NCI-H82 treated with DMSO at 0.1 percent for 48 hours (cell line): ENCODE data around the gene SLC5A1.

ENCODE experiments used
- DNase-seq: peaks from one replicate; lab custom pipeline; 2025; ENCODE audit not compliant: unreplicated experiment; lab: John Stamatoyannopoulos, UW

SLC5A1 gene

DNA sequence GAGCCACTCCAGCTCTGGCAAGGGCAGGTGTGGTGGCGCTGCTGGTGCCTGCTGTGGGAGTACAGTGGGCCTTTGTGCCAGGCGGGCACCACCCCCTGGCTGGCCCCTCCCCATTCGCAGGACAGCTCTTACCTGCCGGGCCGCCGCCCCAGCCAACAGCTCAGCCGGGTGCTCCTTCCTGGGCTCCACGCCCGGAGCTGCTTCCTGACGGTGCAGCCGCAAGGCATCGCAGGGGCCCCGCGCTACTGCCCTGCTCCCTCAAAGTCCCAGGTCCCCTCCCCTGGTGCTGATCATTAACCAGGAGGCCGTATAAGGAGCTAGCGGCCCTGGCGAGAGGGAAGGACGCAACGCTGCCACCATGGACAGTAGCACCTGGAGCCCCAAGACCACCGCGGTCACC, at the start of gene SLC5A1:
TSS of gene SLC5A1 (plus strand) at position 338 of the 400 bp plus-strand sequence. CDS start at position 359, 21 bp downstream.
- DNase-seq: no peak

DNA sequence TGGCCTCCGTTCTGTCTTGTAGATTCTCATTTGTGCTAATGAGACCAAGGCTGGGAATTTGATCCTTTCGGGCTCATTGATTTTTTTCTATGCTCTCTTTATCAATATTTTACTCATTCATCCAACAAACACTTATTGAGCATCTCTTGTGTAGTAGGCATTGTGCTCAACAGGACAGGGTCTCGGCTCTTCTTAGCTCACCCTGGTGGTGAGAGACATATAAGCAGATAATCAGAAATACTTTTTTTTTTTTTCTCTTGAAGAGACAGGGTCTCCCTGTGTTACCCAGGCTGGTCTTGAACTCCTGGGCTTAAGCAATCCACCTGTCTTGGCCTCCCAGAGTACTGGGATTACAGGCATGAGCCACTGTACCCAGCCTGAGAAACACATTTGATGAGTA, 48.0 kb upstream of the SLC5A1 start:
- DNase-seq: no peak

DNA sequence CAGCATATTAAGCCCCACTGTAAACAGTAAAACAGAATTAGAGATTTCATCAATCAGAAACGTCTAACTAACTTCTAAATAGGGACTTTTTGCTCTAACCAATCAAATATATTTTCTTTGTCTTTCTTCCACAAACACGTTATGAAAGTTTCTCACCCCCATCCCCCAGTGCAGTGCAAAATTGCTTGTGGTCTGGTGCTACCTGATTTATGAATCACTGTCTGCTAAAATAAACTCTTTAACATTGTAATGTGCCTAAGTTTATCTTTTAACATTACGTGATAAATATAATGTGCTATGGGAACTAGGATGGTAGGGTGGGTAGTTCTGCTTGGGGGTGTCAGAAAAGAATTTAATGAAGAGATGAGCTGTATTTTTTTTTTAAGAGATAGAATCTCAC, 47.3 kb upstream of the SLC5A1 start:
- DNase-seq: no peak

DNA sequence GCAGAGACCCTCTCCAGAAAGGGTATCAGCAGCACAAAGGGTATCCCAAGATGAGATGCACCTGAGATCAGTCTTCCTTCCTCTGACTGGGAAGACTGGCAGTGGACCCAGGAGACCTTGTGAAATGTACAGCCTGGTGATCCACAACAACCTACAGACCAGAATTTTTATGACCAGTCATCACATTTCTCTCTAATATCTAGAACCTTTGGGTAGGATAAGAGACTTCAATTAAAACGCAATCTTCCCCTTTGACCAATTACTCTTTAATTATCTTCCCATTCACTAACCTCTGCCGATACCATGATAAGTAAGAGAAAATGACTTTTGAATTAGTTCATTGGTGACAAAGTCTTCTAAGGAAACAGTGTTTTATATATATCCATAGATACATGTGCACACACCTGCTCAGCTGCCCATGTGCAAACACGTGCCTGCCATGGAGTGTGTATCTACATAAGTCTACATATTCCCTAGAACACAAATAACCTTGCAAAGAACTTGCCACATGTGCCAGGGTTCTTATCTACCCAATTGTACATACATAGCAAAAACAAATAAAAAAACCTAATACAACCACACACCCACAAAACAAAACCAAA, 44.2 kb upstream of the SLC5A1 start:
- no peak for DNase-seq

DNA sequence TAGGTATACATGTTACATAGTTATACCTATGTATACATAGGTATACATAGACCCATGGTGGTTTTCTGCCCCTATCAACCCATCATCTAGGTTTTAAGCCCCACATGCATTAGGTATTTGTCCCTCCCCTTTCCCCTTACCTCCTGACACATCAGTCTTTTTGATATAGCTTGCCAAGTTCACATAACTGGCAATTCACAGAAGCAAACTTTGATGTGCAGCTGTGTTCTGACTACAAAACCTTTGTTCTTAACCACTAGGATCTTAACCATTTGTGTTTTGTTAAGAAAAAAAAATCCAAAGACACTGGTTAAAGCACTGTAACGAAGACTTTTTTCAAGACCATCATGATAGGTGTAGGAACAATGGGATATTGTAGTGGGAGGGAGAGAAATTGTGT, 42.9 kb upstream of the SLC5A1 start:
- DNase-seq: no peak

DNA sequence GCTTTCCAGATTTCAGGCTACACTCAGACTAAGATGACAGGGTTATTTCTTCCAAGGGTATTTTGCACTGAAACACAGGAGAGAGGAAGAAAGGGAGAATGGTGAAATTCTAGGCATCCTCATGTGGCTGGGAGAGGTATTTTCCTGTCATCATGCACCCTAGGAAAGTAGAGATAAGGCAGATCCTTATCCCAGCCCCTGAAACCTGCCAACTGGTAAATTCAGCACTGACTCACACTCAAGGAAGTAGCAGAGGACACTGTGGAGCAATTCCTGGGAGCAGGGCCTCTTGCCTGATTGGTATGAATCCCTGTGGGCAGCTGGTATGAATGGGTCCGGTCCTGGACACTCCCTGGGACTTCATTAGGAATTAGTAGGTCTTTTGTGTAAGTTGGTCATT, 37.6 kb upstream of the SLC5A1 start:
- DNase-seq: no peak

DNA sequence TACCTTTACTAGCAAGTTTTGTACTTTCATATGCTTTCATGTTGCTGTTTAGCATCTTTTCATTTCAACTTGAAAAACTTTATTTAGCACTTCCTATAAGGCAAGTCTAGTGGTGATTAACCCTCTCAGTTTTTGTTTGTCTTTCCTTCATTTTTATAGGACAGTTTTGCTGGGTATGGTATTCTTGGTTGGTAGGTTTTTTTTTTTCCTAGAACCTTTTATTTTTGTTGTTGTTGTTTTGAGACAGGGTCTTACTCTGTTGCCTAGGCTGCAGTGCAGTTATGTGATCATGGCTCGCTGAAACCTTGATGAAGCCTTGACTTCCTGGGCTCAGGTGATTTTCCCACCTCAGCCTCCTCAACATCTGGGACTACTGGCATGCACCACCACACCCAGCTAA, 29.9 kb upstream of the SLC5A1 start:
- no peak for DNase-seq

DNA sequence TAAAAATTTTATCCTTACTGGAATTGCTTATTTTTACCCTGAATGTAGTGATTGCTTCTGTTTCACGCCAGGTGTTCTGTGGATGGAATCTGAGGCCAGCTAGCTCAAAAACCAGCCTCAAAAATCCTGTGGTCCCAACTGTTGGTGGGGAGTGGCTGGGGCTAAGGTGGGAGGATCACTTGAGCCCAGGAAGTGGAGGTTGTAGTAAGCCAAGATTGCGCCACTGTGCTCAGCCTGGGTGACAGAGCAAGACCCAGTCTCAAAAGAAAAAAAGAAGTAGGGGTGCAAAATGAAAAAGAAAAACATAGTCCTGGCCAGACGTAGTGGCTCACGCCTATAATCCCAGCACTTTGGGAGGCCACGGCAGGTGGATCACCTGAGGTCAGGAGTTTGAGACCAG, 27.0 kb upstream of the SLC5A1 start:
- DNase-seq: no peak

DNA sequence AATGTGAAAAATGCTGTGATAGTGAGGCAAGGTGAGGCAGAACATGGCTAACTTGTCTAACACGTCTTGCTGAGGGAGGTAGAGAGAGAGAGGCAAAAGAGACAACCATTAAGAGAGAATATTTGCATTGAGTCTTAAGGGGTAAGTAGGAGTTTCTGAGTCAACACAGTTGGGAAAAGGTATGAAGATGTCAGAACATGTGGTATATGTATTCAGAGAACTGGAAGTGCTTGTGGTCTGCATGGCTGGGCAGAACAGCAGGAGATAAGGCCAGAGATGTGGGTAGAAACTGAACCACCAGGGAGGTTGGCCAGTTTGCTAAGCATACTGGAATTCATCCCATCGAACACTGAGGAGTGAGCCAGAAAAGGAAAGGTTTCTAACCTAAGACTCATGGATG, 25.0 kb upstream of the SLC5A1 start:
- no peak for DNase-seq

DNA sequence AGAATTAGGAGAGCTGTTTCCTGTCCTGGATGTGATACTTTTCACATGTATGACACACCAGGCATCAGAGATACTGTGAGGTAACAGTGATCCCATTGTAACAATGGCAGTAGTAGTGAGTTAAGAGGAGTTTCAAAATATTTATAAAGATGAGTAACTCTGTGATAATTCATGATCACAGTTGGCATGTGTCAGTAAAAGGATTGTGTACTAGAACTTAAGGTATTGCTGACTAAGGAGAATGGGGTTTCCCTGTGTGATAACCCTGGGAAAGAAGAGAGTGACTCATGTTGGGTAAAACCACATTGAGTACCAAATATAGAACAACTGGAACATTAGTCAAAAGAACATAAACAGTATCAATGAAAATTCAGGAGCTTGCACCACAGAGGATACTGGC, 22.9 kb upstream of the SLC5A1 start:
- DNase-seq: no peak

DNA sequence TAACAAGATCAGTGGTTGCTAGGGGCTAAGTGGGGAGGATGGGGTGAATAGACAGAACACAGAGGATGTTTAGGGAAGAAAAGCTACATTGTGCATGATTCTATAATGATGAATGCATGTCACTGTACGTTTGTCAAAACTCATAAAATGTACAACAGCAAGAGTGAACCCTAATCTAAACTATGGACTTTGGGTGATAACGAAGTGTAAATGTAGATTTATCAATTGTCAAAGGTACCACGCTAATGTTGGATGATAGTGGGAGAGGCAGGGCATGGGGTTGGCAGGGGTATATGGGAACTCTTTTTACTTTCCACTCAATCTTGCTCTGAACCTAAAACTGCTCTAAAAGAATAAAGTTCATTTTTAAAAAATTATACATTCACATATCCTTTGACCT, 21.3 kb upstream of the SLC5A1 start:
- DNase-seq: no peak

DNA sequence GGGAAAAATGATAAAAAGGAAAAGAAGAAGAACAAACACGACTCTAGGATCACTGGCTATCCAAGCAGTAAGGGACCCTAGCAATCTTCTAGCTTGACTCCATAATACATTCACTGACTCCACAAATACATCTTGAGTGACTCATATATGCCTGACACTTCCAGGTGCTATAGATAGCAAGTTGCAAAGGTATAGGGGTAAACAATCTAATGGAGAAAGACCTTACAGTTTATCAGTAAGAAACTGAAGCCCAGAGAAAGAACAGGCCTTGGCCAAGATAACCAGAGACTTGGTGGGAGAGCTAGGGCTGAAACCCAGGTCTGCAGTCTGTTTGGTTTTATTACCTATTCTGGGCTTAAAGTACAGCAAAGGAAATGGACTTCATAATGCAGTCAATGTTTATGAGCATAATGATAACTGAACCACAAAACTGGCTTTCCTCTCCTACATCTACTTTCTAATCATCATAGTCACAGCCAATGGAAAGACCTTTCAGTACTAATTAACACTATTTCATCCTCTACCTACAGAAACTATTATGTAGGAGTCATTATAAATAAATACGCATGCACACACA, 19.7 kb upstream of the SLC5A1 start:
- no peak for DNase-seq

DNA sequence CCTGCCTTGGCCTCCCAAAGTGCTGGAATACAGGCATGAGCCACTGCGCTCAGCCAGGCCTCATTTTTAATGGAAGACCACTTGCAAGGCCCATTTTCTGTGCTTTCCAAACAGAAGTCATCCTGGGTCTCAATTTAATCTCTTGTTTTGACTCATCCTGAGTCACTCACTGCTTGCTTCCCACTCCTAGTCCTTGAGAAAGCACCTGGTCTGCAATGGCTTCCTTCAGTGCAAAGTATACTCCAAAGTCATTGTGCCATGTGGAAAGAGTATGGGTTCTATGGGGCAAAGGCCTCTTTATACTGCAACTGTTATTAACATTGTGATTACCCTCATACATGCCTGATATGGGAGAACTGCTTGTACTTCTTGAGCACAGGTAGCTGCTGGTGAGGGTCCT, 18.3 kb upstream of the SLC5A1 start:
- DNase-seq: no peak

DNA sequence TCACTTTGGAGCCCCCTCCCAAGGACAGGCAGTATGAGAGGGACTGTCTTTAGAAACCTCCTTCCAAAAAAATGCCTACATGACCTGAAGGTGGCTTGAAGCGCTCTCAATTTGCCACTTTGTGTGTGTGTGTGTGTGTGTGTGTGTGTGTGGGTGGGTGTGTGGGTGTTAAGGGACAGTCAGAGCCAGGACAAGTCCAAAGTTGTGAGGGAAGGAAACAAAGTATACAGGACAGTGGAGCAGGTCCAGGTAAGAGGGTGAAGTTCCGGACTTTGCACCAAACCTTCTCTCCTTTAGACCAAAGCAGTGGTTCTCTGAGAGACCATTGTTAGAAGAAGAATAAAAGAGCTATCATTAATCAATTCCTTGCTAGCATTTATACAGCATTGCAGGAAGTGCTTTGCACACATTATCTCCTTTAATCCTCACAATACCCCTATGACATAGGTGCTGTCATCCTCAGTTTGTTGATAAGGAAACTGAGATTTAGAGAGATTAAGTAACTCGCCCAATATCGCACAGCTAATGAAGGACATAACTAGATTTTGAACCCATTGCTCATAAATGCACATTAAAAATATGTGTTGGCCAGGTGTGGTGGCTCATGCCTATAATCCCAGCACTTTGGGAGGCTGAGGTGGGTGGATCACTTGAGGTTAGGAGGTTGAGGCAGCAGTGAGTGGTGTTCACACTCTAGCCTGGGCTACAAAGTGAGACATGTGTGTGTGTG, 12.4 kb upstream of the SLC5A1 start:
- no peak for DNase-seq

DNA sequence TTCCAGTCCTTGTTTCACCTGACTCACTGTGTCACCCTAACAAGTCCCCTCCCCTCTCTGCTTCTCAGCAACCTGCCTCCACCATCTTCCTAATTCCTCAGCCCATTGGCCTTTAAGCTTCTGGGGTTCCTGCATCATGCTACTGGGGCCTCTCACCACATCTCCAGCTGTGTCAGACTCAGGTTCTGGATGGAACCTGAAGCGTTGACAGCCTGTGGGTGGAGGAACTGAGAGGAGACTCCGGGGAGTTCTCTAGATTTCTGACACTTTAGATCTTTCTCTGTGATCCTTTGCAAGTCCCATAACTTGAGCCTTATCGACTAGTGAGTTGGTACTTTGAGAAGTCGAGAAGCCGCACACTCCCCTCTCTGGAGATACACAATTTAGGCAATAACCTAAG, 11.6 kb upstream of the SLC5A1 start:
- DNase-seq: no peak

DNA sequence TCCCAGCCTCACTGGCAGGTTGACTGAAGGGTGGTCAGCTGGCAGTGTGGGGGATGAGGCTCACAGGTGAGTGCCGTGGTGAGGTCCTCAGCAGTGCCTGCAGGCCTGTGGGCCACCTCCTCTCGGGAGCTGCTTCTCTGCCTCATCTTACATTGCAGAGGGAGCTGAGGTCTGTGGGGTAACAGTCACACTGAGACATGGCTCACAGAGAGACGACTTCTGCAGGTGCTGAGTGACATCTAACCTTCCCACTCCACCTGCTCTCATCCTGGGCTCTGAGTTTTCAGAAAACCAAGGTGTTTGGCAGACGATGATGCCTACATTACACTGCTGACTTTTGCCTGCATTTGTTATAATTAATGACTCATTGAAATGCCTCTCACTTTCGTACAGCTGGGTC, 8.8 kb upstream of the SLC5A1 start:
- no peak for DNase-seq

DNA sequence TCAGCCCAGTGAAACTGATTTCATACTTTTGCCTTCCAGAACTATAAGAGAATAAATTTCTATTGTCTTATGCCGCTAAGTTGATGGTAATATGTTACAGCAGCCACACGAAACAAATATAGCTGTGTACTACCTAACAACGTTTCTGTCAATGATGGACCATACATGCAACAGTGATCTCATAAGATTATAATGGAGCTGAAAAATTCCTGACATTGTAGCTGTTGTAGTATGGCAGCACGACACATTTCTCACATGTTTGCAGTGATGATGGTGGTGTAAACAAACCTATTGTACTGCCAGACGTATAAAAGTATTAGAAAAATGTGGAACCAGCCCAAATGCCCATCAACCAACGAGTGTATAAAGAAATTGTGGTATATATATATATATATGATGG, 5.8 kb upstream of the SLC5A1 start:
- DNase-seq: no peak

DNA sequence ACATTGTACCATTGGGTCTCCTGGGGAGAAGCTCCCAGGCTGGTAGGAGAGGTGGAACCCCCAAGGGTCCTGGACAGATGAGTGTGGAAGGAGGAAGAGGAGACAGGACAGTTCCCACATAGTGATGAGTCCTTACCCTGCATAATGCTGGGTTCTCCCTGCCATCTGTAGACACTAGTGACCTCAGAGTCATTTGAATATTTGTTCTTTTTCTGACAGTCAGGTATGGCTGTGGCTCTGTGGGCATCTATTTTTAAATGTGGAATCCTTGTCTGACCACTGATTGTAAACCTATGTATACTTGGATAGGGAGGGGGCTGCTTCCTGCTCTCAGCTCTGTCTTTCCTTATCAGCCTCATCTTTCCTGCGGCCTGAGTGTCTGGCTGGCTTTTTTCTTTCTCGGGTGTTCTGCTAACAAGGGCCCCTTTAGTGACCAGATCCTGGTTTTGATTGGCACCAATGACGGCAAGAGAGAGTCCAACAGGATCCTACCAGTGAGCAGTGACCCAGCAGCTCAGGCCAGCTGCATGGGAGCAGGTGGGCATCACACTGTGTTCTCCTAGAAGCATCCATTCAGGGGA, 2.6 kb upstream of the SLC5A1 start:
- DNase-seq: no peak

DNA sequence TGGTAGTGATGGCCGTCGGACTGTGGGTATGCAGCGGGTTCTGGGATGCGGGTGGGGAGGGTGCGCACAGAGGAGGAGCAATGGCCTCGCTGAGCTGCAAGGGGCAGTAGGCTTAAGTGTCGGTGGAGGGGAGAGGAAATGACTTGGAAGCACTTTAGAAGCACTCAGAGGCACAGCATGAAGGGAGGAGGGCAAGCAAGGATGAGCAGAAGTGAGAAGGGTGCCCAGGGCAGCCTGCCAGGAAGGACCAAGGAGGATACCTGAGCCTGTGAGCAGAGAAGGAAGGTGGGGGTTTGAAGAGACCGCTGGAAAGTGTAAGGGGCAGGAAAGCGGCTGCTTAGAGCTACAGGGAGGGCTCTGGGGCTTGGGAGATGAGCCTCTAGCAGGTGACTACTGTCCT, 330 bp downstream of the SLC5A1 start:
- no peak for DNase-seq

DNA sequence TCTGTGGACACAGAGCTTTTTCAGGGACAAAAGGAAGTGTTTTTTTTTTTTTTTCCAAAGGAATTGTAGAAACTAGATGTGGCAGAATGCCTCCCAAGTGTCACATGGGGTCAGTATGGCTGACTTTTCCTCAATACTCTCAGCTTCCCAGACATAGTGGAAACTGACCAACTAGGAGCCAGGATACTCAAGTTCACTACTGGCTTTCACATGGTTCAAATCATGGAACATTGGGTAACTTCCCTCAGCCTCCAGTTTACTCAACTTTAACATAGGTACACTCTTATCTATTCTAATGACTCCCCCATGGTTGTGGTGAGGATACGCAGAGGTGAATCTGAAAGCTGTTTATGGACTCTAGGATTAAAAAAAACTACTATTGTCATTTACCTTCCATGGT, 1.4 kb downstream of the SLC5A1 start:
- DNase-seq: no peak

DNA sequence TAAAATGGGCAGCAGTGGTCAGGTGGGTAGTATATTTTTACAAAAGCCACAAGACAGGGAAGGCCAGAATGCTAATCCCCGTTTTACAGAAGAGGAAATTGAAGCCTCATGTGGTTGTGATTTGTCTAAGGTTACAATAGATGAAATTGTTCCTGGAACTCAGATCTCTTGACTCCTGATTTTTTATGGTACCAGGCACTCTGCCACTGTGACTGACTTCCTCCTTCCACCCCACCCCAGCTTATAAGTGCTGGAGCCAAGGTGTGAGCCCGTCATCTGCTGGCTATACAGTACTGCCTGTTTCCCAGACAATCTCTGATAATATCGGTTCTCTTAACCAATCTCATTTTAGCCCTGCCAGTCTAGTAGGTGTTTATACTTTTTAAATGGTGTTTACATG, 1.9 kb downstream of the SLC5A1 start:
- DNase-seq: no peak

DNA sequence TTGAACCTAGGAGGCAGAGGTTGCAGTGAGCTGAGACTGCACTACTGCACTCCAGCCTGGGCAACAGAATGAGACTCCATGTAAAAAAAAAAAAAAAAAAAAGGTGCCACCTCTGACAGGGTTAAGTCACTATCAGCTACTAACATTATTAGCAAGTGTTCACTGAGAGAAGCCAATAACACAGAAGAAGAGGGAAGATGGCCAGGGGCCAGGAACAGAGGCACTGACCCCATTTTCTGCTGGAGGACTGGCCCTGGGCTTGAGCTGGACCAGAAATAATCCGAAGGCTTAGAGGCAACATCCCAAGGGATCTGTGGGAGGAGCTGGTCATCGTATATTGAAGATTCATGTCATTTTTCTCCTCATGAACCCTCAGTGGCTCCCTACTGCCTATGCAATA, 5.0 kb downstream of the SLC5A1 start:
- DNase-seq: no peak
